Nucleus accumbens (tissue), 56 donors: ENCODE measurements around the gene STARD5.

ENCODE experiments used
- DNase-seq, 56 donors: peaks; one replicate each; lab custom pipeline; 2025; lab: John Stamatoyannopoulos, UW

Gene STARD5

DNA sequence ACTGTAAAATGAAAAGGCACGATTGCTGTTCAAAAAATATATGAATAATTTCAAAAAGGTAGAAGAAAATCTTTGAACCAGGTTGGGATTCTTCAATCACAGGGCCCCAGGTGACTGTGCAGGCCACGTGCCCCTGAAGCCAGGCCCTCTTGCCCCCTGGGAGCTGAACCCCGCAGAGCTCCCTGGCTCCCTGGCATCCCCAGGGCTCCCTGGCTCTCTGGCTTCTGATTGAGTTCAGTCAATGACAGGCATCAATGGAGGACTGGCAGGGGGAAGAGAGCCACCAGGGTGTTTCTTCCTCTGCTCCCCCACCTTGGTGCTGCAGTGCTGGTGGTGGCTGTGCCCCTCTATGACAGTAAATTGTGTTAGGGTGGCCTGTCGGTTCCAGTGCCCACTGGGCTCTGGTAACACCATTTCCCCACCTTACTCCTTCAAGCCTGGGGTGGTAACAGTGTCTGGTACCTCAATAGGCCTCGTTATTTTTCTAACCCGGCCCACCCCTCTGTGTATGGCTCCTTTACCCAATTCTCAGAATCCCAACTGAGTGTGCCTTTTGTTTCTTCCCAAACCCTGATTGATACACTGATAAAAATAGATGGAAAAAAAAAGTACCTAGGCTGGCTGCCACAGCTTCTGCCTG is 62.6 kb downstream of the STARD5 start:
- DNase-seq, result no peak

DNA sequence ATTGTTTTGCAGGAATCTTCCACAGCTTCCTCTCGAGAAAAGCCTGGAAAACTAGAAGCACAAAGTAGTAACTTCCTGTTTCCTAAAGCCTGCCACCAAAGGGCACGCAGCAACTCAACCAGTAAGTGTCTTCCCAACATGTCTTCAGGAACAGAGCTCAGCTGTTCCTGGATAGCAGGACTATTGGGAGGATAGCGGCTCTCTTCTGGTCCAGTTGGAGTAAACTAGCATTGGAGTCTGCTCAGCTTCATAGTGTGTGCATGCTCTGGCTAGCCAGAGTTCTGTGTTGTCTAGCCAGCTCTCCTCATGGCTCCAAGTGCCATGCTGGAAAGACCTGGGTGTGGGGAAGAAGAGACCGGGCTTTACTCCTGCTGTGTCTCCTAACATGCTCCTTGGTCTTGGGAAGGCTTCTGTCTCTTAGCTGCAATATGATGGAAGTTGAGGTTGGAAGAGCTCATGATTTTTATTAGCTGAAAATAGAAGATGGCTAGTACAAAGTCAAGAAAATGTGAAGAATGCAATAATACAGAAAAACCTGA is 64.1 kb downstream of the STARD5 start:
- DNase-seq, result no peak
